Thyroid gland (tissue), 4 donors: Measurements from ENCODE around the gene USH1G. TPM values are rescaled to one million over a fixed set of nuclear protein-coding genes. Genes with fewer than 3 reads are reported as not detected.

Experiments used
- DNase-seq, 2 donors: peaks; one replicate each; pipeline ENCODE4 v3.0.0-alpha.2; 2019
- H3K27ac ChIP-seq, 3 donors: fragments of 200-600 bp; sonication (generic); 1 replicate in 2 of 3; 2 replicates in 1 of 3; pipeline ENCODE4 v1.5.1; 2016 to 2019; ENCODE audit warnings: mild to moderate bottlenecking in 1 of 3, moderate library complexity in 1 of 3
- H3K27me3 ChIP-seq: fragments of 200-600 bp; sonication (generic); one replicate; pipeline ENCODE4 v1.5.1; 2019
- H3K36me3 ChIP-seq, 2 donors: fragments of 200-600 bp; sonication (generic); one replicate each; pipeline ENCODE4 v1.5.1; 2016 to 2019
- H3K4me1 ChIP-seq, 2 donors: fragments of 200-600 bp; sonication (generic); one replicate each; pipeline ENCODE4 v1.5.1; 2017 to 2019
- H3K4me3 ChIP-seq, 3 donors: fragments of 200-600 bp; sonication (generic); replicated peaks in 1 of 3; 1 replicate in 2 of 3; 2 replicates in 1 of 3; pipeline ENCODE4 v1.5.1; 2016; ENCODE audit warnings: mild to moderate bottlenecking in 1 of 3
- H3K9me3 ChIP-seq: fragments of 200-600 bp; sonication (generic); one replicate; pipeline ENCODE4 v1.5.1; 2017
- POLR2A ChIP-seq, 2 donors: fragments of 450-650 bp; IDR thresholded peaks; one replicate each; pipeline ENCODE4 v1.6.1; 2017; ENCODE audit warnings: antibody characterized with exemption in 2 of 2, mild to moderate bottlenecking in 2 of 2, moderate library complexity in 1 of 2
- WGBS, 2 donors: methylation state at CpG; one replicate each; pipeline ENCODE4 v1.1.5; 2017; 5-methylcytosine and 5-hydroxymethylcytosine counted together
- intact Hi-C: fragments of 100-400 bp; cut with DNase I; formaldehyde crosslinking; loops from one replicate; pipeline ENCODE4 v1.15.1; 2023
- total RNA-seq, 4 donors: library from RNA; depleted of rRNA; stranded (reverse); fragments of >200 nt; gene quantifications; one replicate each; pipeline ENCODE4 v1.2.3, GENCODE V29; 2016
- TF ChIP-seq, protein P1 (sequence below), 6 experiments: fragments of 200-600 bp in 3 of 6; fragments of 450-650 bp in 3 of 6; sonication (generic) in 3 of 6; IDR thresholded peaks; one replicate each; pipeline ENCODE4 v1.5.1; 2016 to 2019; ENCODE audit warnings: antibody characterized with exemption in 6 of 6, mild to moderate bottlenecking in 2 of 6, inconsistent platforms in 1 of 6, moderate library complexity in 1 of 6

Gene USH1G
- total RNA-seq, 4 donors from 2014 or later = not detected

- H3K36me3 ChIP-seq = no peaks in the 10 kb centered on the region
- no peak for DNase-seq
- peaks cover 14% of the 10 kb centered on the region for H3K27me3 ChIP-seq
- H3K4me3 ChIP-seq = no peak overlapping the region
- no peaks in the 10 kb centered on the region for H3K9me3 ChIP-seq
- 53 to 55% methylated on average over 11 of the region's 11 CpGs for WGBS, 2 donors
- TF ChIP-seq POLR2A (IDR thresholded peaks at IDR 0.05) = no peak
- TF ChIP-seq, protein P1, sequence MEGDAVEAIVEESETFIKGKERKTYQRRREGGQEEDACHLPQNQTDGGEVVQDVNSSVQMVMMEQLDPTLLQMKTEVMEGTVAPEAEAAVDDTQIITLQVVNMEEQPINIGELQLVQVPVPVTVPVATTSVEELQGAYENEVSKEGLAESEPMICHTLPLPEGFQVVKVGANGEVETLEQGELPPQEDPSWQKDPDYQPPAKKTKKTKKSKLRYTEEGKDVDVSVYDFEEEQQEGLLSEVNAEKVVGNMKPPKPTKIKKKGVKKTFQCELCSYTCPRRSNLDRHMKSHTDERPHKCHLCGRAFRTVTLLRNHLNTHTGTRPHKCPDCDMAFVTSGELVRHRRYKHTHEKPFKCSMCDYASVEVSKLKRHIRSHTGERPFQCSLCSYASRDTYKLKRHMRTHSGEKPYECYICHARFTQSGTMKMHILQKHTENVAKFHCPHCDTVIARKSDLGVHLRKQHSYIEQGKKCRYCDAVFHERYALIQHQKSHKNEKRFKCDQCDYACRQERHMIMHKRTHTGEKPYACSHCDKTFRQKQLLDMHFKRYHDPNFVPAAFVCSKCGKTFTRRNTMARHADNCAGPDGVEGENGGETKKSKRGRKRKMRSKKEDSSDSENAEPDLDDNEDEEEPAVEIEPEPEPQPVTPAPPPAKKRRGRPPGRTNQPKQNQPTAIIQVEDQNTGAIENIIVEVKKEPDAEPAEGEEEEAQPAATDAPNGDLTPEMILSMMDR (IDR thresholded peaks at IDR 0.05) = no peak
- H3K27ac ChIP-seq = no peak overlapping the region
- H3K4me1 ChIP-seq = peaks cover 8 to 10% of the 10 kb centered on the region in 2 donors
- intact Hi-C loops = no loop called here
These were observed 14.3 kb upstream of the USH1G start for GRCh38 chr17:74937064-74938051.

GRCh38 chr17:74936470-74936799 is 13.4 kb upstream of the USH1G start:
- DNase-seq = peak in 1 of 2 donors; percentile 11
- Histone ChIP-seq H3K4me3 (no peak overlapping the region), H3K27ac (no peak overlapping the region), H3K4me1 (peaks cover 8 to 10% of the 10 kb centered on the region in 2 donors), H3K9me3 (no peaks in the 10 kb centered on the region), H3K36me3 (no peaks in the 10 kb centered on the region), H3K27me3 (peaks cover 14% of the 10 kb centered on the region)
- intact Hi-C loops = no loop called here
- 4 to 30% methylated on average over 6 of the region's 12 CpGs for WGBS, 2 donors
- no peak for TF ChIP-seq POLR2A (IDR thresholded peaks at IDR 0.05)
- TF ChIP-seq, protein P1 (IDR thresholded peaks at IDR 0.05) = no peak

GRCh38 chr17:74935585-74936469 is 12.8 kb upstream of the USH1G start, which contains the start of gene OTOP3:
Gene OTOP3, plus strand, starts transcription at chr17:74935898. Its CDS starts 24 bp downstream, at chr17:74935922.
- no peak for TF ChIP-seq POLR2A (IDR thresholded peaks at IDR 0.05)
- TF ChIP-seq, protein P1 (IDR thresholded peaks at IDR 0.05) = no peak
- H3K27ac ChIP-seq = no peak within 1 kb of the TSS
- DNase-seq = no peak
- intact Hi-C loops = no loop called here
- WGBS, 2 donors = 3 to 11% methylated on average over 10 to 15 of the region's 78 CpGs
- no peaks in the 10 kb centered on the region for H3K9me3 ChIP-seq
- peaks cover 8 to 10% of the 10 kb centered on the region in 2 donors for H3K4me1 ChIP-seq
- no peak within 1 kb of the TSS for H3K4me3 ChIP-seq
- H3K36me3 ChIP-seq = no peaks in the 10 kb centered on the region
- H3K27me3 ChIP-seq = peaks cover 14% of the 10 kb centered on the region

DNA sequence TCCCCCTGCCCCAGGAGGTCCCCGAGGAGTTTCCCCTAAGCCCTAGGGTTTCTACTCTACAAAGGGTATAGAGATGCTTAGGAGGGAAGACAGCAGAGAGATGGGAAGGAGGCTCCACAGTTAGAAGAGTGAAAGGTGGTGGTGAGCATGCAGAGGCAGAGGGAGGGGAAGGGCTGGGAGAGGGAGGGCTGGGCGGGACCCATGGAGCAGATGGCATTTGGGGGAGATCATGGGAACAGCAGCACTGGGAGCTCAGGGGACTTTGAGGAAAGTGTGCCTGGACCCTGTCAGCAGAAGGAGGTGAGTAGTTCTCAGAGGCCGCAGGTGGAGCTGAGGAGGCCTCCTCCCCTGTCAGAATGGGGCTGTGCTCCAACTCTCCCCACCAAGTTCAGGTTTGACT is 12.0 kb upstream of the USH1G start:
- WGBS, 2 donors = 37 to 46% methylated on average over 3 of the region's 3 CpGs
- intact Hi-C loops = no loop called here
- H3K27me3 ChIP-seq = peaks cover 14% of the 10 kb centered on the region
- no peak for DNase-seq
- no peak for TF ChIP-seq POLR2A (IDR thresholded peaks at IDR 0.05)
- TF ChIP-seq, protein P1 (IDR thresholded peaks at IDR 0.05) = no peak
- no peak overlapping the region for H3K27ac ChIP-seq
- H3K4me1 ChIP-seq = peaks cover 8 to 10% of the 10 kb centered on the region in 2 donors
- no peaks in the 10 kb centered on the region for H3K36me3 ChIP-seq
- no peaks in the 10 kb centered on the region for H3K9me3 ChIP-seq
- no peak overlapping the region for H3K4me3 ChIP-seq
